Caki2 (cell line): ENCODE data around the gene ABL2. TPM values are rescaled to one million over a fixed set of nuclear protein-coding genes. Genes with fewer than 3 reads are reported as not detected.
"Not testable (repeated sequence)": the region's sequence is repeated elsewhere in the genome, so short reads cannot be mapped to it uniquely, and the experiment has no call there.

Experiments
- DNase-seq: peaks from one replicate; pipeline ENCODE4 v3.0.0-alpha.2; 2015; ENCODE audit warnings: low read depth
- in situ Hi-C: cut with HindIII; loops from 2 replicates; pipeline ENCODE4 v1.10.0; 2016; ENCODE audit warnings: low sequenced_read_pairs, low pct_unique_long_range_greater_than_20kb, mixed read lengths
- total RNA-seq: library from RNA; depleted of rRNA; stranded (reverse); fragments of >200 nt; shearing (Covaris generic); gene quantifications from 2 replicates; pipeline ENCODE4 v1.2.3, GENCODE V29; 2014; ENCODE audit warnings: low replicate concordance

The ABL2 gene
- total RNA-seq, 1 experiment from 2014 or later, result 9.4 TPM

DNA sequence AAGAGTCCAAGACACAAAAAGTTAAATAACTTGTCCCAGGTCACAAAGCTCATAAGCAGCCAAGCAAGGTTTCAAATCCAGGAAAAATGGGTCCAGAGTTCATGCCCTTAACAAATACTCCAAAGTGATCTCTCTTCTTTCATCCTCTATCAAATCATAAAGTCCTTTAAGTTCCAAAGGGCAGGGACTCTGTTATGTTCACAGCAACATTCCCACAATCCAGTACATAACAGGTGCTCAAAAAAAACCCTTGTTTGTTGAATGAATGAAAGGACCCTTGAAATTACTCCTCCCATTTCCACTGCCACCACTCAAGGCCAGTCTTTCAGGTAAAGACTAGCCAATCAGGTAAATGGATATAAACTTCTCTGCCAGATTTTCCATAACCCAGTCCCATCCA is 2.7 kb downstream of the ABL2 start:
- in situ Hi-C loops, result no loop called here
- no peak for DNase-seq

- in situ Hi-C loops, result not testable (repeated sequence)
- peak; percentile 70 for DNase-seq
These were observed 5.0 kb downstream of the ABL2 start for GRCh38 chr1:179224466-179224865.

DNA sequence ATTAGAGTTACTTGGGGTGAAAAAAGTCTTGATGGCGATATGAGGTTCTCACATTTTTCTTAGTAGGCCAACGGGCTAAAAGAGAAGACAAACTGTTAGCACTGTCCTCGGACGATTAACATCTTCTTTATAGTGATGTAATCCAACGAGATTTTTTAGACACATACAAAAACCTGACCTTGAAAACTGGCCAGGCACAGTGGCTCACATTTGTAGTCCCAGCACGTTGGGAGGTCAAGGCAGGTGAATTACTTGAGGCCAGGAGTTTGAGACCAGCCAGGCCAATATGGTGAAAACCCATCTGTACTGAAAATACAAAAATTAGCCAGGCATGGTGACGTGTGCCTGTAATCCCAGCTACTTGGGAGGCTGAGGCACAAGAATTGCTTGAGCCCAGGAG is 8.4 kb downstream of the ABL2 start:
- in situ Hi-C loops, DNase-seq: not testable (repeated sequence)

- in situ Hi-C loops, result no loop called here
- DNase-seq, result no peak
These were observed 11.5 kb downstream of the ABL2 start for GRCh38 chr1:179217943-179218507.

DNA sequence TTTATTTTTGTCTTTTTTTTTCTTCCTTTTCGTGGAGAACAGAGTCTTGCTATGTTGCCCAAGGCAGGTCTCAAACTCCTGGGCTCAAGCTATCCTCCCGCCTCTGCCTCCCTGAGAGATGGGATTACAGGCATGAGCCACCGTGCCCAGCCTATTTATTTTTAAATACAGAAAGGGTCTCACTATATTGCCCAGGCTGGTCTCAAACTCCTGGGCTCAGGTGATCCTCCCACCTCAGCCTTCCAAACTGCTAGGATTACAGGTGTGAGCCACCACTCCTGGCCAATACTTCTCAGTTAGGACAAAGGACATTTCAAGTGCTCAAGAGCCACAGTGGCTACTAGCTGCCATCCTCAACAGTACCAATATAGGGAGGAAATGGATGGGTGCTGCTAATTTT is 16.2 kb downstream of the ABL2 start:
- DNase-seq, in situ Hi-C loops: not testable (repeated sequence)

GRCh38 chr1:179208681-179209477 is 20.6 kb downstream of the ABL2 start:
- no peak for DNase-seq
- in situ Hi-C loops, result no loop called here

DNA sequence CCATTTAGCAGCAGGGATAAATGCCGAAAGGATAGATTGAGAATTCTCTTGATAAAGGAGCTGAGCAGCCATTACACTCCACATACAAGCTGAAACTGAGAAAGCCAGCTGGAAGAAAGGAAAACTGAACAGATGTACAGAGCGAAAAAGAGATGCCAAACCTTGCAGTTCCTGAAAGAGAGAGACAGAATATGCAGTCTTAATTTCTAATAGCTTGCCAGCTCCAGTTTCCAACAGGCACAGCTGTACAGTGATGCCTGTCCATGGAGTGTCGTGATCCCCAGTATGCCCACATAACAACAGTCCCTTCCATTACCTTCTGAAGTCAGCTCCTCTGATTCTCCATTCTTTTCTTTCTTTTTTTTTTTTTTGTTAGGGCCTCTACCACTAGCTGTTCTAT is 22.7 kb downstream of the ABL2 start:
- in situ Hi-C loops, result no loop called here
- no peak for DNase-seq

DNA sequence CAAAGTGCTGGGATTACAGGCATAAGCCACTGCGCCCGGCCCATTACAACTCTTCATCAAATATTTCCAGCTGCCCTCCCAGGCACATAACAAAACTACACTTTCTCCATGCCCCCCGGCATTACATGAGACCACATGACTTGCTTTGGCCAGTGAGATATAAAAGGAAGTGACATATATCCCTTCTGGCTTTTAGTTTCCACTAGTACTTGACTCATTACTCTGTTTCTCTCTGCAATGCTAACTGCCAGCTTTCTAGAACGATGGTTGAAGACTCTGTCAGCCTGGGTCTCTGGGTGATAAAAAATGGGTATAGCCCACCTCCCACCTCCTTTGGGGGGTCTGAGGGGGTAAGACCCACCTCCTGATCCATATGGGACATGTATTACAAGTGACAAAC is 24.2 kb downstream of the ABL2 start:
- in situ Hi-C loops, result no loop called here

DNA sequence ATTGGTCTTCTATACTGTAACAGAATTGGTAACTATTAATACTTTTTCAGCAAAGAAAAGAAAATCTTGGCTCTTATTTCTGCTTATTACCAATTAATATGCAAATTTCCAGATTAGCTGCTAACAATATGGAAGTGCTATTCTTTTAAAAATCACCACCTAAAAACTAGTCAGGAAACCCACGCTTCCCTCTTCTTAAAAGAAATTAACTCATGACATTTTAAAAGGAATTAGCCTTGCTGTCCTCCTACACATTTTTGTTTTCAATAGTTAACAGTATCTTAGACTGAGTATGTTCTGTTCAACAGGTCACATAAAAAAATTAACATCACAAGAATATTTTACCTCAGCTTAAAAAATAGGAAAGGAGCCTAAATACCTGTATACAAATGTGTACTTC is 27.3 kb downstream of the ABL2 start:
- in situ Hi-C loops, result no loop called here

More for the DNA sequence above, 24.2 kb downstream of the ABL2 start:
- DNase-seq, result no peak

GRCh38 chr1:179200586-179200985 is 28.9 kb downstream of the ABL2 start:
- DNase-seq, result no peak
- in situ Hi-C loops, result no loop called here

More for the DNA sequence above, 27.3 kb downstream of the ABL2 start:
- no peak for DNase-seq

- in situ Hi-C loops, result no loop called here
- no peak for DNase-seq
These were observed 31.7 kb downstream of the ABL2 start for GRCh38 chr1:179197690-179198297.

- in situ Hi-C loops, DNase-seq: not testable (repeated sequence)
These were observed 33.6 kb downstream of the ABL2 start for GRCh38 chr1:179195857-179196256.

DNA sequence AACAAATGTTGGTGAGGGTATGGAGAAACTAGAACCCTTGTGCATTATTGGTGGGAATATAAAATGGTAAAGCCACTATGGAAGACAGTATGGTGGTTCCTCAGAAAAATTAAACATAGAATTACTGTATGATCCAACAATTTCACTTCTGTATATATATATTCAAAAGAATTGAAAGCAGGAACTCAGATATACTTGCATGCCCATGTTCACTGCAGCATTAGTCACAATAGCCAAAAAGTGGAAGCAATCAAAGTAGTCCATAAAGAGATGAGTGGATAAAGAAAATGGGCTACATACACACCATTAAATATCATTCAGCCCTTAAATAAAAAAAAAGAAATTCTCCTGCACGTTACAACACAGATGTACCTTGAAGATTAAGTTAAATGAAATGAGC is 34.1 kb downstream of the ABL2 start:
- DNase-seq, result no peak
- in situ Hi-C loops, result no loop called here

- in situ Hi-C loops, result no loop called here
- no peak for DNase-seq
These were observed 35.4 kb downstream of the ABL2 start for GRCh38 chr1:179194068-179194537.

DNA sequence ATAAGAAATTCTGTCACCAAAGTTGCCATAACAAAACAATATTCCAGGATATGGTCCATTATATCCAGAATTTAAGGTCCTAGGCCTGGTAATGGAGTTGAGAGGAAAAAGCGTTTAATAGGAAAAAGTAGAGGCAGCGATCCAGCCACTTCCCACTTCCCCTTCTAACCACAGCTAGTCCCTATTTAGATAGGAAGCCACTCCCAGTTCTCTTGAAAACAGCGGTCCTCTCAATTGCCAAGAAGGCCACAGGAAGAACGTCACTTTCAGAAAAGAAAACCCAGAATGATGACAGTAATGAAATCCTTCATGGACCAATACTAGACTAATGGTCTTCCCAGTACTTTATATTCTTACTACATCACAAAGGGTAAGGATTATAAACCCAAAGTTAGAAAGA is 38.6 kb downstream of the ABL2 start:
- no peak for DNase-seq
- in situ Hi-C loops, result no loop called here

GRCh38 chr1:179187735-179188471 is 41.6 kb downstream of the ABL2 start:
- in situ Hi-C loops, result no loop called here
- no peak for DNase-seq

DNA sequence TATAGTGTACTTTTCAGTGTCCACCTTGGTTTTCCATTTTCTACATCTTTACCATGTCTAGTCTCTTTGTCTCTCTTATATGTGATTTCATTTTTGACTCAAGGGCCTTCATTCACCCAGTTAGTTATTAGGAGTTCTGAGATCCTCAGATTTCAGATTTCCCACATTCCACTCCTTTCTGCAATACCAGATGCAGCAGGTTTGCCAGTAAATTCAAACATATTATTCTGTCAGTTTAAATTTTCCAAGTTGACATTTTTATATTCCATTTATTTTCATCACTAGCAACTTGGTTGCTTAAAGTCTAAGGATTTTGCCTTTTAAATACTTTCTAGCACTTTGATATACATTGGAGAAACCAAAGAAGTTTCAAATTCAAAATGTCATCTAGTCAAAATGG is 42.4 kb downstream of the ABL2 start:
- no peak for DNase-seq
- in situ Hi-C loops, result no loop called here

- in situ Hi-C loops, result no loop called here
- DNase-seq, result no peak
These were observed 45.1 kb downstream of the ABL2 start for GRCh38 chr1:179184403-179184802.

DNA sequence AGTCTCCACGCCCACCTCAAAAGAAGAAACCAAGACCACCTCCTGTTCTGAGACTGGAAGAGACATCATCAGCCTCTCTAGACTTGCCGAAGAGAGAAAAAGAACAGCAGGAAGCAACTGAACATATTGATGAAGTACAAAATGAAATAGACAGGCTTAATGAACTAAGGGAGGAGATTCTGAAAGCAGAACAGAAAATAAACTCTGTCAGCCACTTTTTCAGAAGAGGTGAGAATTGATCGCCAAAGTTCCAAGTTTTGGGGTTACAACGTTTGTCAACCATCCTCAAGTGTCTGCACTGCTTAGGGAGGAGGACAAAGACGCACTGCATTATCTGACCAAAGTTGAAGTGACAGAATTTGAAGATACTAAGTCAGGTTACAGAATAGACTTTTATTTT is 45.6 kb downstream of the ABL2 start:
- no peak for DNase-seq
- in situ Hi-C loops, result no loop called here
